Thyroid gland (tissue), 4 donors: Measurements from ENCODE around the gene OSBP.

Experiments used
- POLR2A ChIP-seq, 2 donors: fragments of 450-650 bp; IDR thresholded peaks; one replicate each; pipeline ENCODE4 v1.6.1; 2017; ENCODE audit warnings: antibody characterized with exemption in 2 of 2, mild to moderate bottlenecking in 2 of 2, moderate library complexity in 1 of 2
- TF ChIP-seq, protein P1 (sequence below), 6 experiments: fragments of 200-600 bp in 3 of 6; fragments of 450-650 bp in 3 of 6; sonication (generic) in 3 of 6; IDR thresholded peaks; one replicate each; pipeline ENCODE4 v1.5.1; 2016 to 2019; ENCODE audit warnings: antibody characterized with exemption in 6 of 6, mild to moderate bottlenecking in 2 of 6, inconsistent platforms in 1 of 6, moderate library complexity in 1 of 6

DNA sequence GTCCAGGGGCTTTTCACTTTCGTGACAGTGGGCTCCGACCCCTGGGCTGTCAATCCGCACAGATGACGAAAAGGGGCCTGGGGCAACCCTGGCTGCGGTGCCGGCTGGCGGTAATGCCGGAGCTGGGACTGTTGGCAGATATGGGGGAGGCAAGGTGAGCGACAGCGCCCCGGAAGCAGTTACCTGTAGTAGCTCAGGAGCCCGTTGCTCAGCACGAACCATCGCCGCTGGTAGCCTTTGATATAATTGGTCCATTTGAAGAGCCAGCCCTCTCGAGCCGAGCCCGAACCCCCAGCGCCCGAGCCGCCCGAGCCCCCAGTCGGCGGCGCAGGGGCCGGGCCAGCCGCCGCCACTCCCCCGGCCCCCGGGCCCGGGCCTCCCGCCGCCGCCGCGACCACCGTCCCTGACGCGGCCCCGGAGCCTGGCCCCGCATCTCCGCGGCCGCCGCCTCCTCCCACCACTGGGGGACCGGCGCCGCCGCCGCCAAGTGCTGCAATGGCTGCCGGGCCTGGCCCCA is 396 bp downstream of the OSBP start:
- TF ChIP-seq, protein P1, sequence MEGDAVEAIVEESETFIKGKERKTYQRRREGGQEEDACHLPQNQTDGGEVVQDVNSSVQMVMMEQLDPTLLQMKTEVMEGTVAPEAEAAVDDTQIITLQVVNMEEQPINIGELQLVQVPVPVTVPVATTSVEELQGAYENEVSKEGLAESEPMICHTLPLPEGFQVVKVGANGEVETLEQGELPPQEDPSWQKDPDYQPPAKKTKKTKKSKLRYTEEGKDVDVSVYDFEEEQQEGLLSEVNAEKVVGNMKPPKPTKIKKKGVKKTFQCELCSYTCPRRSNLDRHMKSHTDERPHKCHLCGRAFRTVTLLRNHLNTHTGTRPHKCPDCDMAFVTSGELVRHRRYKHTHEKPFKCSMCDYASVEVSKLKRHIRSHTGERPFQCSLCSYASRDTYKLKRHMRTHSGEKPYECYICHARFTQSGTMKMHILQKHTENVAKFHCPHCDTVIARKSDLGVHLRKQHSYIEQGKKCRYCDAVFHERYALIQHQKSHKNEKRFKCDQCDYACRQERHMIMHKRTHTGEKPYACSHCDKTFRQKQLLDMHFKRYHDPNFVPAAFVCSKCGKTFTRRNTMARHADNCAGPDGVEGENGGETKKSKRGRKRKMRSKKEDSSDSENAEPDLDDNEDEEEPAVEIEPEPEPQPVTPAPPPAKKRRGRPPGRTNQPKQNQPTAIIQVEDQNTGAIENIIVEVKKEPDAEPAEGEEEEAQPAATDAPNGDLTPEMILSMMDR (IDR thresholded peaks at IDR 0.05): peak in 2 of 6 experiments; percentile 13 to 19
- no peak for TF ChIP-seq POLR2A (IDR thresholded peaks at IDR 0.05)
